HL-60 (cell line): ENCODE measurements around the gene CYP26B1.

Experiments used
- DNase-seq, 2 experiments: peaks; one replicate each; pipeline ENCODE4 v3.0.0-alpha.2; 2010 to 2020; ENCODE audit warnings: low read depth in 1 of 2, low spot score in 1 of 2
- H3K27ac ChIP-seq: fragments of 250-450 bp; sonication (Bioruptor Pico); replicated peaks from 2 replicates; pipeline ENCODE4 v1.5.1; 2020; ENCODE audit warnings: mild to moderate bottlenecking, moderate library complexity
- H3K27me3 ChIP-seq: fragments of 250-450 bp; sonication (Bioruptor Pico); 2 replicates; pipeline ENCODE4 v1.5.1; 2021; ENCODE audit warnings: mild to moderate bottlenecking, moderate library complexity; ENCODE audit not compliant: insufficient read depth, poor library complexity, severe bottlenecking
- H3K4me3 ChIP-seq: replicated peaks from 2 replicates; pipeline ENCODE4 v1.5.1; 2011; ENCODE audit warnings: mild to moderate bottlenecking, control low read depth, low read length; ENCODE audit not compliant: insufficient read depth
- CTCF ChIP-seq: IDR thresholded peaks from one replicate; pipeline ENCODE4 v1.5.1; 2011; ENCODE audit warnings: low read length, control low read depth, inconsistent platforms; ENCODE audit not compliant: insufficient read depth
- GABPA ChIP-seq: IDR thresholded peaks from 2 replicates; pipeline ENCODE4 v1.6.1; 2012; ENCODE audit warnings: low read depth
- POLR2AphosphoS5 ChIP-seq: IDR thresholded peaks from 2 replicates; pipeline ENCODE4 v1.6.1; 2012; ENCODE audit warnings: low read depth
- REST ChIP-seq: IDR thresholded peaks from 2 replicates; pipeline ENCODE4 v1.6.1; 2012; ENCODE audit warnings: low read depth; ENCODE audit not compliant: insufficient replicate concordance
- SPI1 ChIP-seq: IDR thresholded peaks from 2 replicates; pipeline ENCODE4 v1.6.1; 2012; ENCODE audit warnings: low read depth, mild to moderate bottlenecking, borderline replicate concordance

The CYP26B1 gene

GRCh38 chr2:72106978-72107377 lies 40.7 kb downstream of the CYP26B1 start:
- no peak for DNase-seq
- Histone ChIP-seq H3K27ac (no peak overlapping the region), H3K4me3 (no peak overlapping the region), H3K27me3 (no peaks in the 10 kb centered on the region)
- TF ChIP-seq GABPA (no peak), REST (no peak), SPI1 (no peak), CTCF (no peak), POLR2AphosphoS5 (no peak)

GRCh38 chr2:72104821-72105588 lies 42.7 kb downstream of the CYP26B1 start:
- TF ChIP-seq GABPA (no peak), POLR2AphosphoS5 (no peak), CTCF (no peak)
- no peak for DNase-seq

GRCh38 chr2:72103690-72104089 lies 44.0 kb downstream of the CYP26B1 start:
- Histone ChIP-seq H3K27me3 (no peaks in the 10 kb centered on the region), H3K27ac (no peak overlapping the region), H3K4me3 (no peak overlapping the region)
- TF ChIP-seq POLR2AphosphoS5, result no peak
- TF ChIP-seq CTCF, result no peak
- no peak for TF ChIP-seq REST
- TF ChIP-seq GABPA, result no peak
- TF ChIP-seq SPI1, result no peak
- DNase-seq, result no peak

More at GRCh38 chr2:72104821-72105588, 42.7 kb downstream of the CYP26B1 start:
- H3K27me3 ChIP-seq, result no peaks in the 10 kb centered on the region
- H3K4me3 ChIP-seq, result no peak overlapping the region
- no peak overlapping the region for H3K27ac ChIP-seq

- Histone ChIP-seq H3K4me3 (no peak overlapping the region), H3K27me3 (peaks cover under 1% of the 10 kb centered on the region), H3K27ac (no peak overlapping the region)
- TF ChIP-seq GABPA (no peak), POLR2AphosphoS5 (no peak), CTCF (no peak), REST (no peak), SPI1 (no peak)
- DNase-seq, result no peak
Measured at GRCh38 chr2:72103161-72103560, 44.5 kb downstream of the CYP26B1 start.
